SU-DHL-6 (cell line): Measurements from ENCODE around the gene APBB2.

Experiments used
- EZH2phosphoT487 ChIP-seq: fragments of 200-600 bp; sonication (generic), shearing (Covaris generic); conservative IDR thresholded peaks from 2 replicates; pipeline ENCODE4 v1.6.1; 2018; ENCODE audit warnings: mild to moderate bottlenecking, antibody characterized with exemption, low read length, moderate library complexity, mixed read lengths
- TF ChIP-seq, protein P1 (sequence below): fragments of 200-600 bp; sonication (generic); IDR thresholded peaks from one replicate; pipeline ENCODE4 v1.5.1; 2017; ENCODE audit warnings: antibody characterized with exemption, mild to moderate bottlenecking, low read length, moderate library complexity; ENCODE audit not compliant: insufficient read depth, poor library complexity, severe bottlenecking

DNA sequence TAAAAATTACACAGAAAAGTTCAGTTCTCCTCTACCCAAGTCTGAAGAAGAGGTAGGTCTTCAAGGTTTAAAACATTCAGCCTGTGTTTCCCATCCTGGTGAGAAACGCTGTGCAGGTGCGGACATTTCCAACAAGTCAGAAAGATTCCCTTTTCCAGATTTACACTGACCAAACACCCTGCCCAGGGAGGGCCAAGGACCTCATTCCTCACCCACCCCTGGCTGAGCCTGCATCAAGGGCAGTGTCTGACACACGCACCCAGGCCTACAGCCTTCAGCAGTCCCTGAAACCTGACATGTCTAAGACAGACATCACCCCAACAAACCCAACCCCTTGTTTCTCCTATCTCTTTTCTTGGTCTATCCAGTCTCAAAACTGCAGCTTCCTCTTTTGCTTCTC lies 105.9 kb downstream of the APBB2 start:
- TF ChIP-seq, protein P1, sequence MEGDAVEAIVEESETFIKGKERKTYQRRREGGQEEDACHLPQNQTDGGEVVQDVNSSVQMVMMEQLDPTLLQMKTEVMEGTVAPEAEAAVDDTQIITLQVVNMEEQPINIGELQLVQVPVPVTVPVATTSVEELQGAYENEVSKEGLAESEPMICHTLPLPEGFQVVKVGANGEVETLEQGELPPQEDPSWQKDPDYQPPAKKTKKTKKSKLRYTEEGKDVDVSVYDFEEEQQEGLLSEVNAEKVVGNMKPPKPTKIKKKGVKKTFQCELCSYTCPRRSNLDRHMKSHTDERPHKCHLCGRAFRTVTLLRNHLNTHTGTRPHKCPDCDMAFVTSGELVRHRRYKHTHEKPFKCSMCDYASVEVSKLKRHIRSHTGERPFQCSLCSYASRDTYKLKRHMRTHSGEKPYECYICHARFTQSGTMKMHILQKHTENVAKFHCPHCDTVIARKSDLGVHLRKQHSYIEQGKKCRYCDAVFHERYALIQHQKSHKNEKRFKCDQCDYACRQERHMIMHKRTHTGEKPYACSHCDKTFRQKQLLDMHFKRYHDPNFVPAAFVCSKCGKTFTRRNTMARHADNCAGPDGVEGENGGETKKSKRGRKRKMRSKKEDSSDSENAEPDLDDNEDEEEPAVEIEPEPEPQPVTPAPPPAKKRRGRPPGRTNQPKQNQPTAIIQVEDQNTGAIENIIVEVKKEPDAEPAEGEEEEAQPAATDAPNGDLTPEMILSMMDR = no peak
- no peak for TF ChIP-seq EZH2phosphoT487
